ENCODE results near the gene OSCAR. TPM values are rescaled to one million over a fixed set of nuclear protein-coding genes. Genes with fewer than 3 reads are reported as not detected.

The OSCAR gene
- total and polyA plus RNA-seq, 5 donors from 2014 or later, result 0.12 to 0.28 (median 0.13) TPM; not detected in 2

DNA sequence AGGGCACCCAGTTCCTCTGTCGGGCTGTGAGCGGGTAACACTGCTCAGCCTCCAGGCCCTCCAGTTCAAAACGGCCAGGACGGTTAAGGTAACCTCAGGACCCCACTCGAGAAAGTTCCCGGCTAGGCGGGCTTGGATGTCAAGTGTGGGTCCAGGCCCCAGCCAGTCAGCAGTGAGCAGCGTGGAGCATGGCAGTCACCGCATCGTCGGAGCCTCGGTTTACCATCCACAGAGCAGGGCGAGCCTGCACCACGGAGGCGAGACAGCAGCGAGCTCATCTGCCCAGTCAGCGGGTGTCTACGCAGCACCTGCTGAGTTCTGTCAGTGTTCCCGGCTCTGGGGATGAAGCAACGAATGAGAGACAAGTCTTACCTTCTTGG is 29.0 kb upstream of the OSCAR start:
- no peak overlapping the region for H3K27ac Mint-ChIP-seq
- Histone ChIP-seq H3K9me3 (ENCODE audit: control insufficient read depth in 2 of 2, low read length in 2 of 2) (no peaks in the 10 kb centered on the region), H3K27ac (ENCODE audit: insufficient read depth, low read length, poor library complexity, severe bottlenecking) (no peak overlapping the region), H3K27me3 (ENCODE audit: control insufficient read depth, insufficient read depth, low read length) (no peaks in the 10 kb centered on the region), H3K4me3 (ENCODE audit: low read depth, low read length) (no peak overlapping the region), H3K36me3 (ENCODE audit: control insufficient read depth, insufficient read depth, low read length) (peaks cover 46% of the 10 kb centered on the region), H3K4me1 (ENCODE audit: control insufficient read depth, insufficient read depth, low read length, poor library complexity, severe bottlenecking) (no peaks in the 10 kb centered on the region)
- H3K27me3 Mint-ChIP-seq, result no peaks in the 10 kb centered on the region
- peaks cover 12% of the 10 kb centered on the region for H3K36me3 Mint-ChIP-seq
- ATAC-seq (ENCODE audit: low read depth in 2 of 2) (no peak), DNase-seq (no peak)
- no peaks in the 10 kb centered on the region for H3K9me3 Mint-ChIP-seq
- peaks cover 0 to 5% (median 2%) of the 10 kb centered on the region in 4 donors for H3K4me1 Mint-ChIP-seq
- no peak overlapping the region for H3K4me3 Mint-ChIP-seq

DNA sequence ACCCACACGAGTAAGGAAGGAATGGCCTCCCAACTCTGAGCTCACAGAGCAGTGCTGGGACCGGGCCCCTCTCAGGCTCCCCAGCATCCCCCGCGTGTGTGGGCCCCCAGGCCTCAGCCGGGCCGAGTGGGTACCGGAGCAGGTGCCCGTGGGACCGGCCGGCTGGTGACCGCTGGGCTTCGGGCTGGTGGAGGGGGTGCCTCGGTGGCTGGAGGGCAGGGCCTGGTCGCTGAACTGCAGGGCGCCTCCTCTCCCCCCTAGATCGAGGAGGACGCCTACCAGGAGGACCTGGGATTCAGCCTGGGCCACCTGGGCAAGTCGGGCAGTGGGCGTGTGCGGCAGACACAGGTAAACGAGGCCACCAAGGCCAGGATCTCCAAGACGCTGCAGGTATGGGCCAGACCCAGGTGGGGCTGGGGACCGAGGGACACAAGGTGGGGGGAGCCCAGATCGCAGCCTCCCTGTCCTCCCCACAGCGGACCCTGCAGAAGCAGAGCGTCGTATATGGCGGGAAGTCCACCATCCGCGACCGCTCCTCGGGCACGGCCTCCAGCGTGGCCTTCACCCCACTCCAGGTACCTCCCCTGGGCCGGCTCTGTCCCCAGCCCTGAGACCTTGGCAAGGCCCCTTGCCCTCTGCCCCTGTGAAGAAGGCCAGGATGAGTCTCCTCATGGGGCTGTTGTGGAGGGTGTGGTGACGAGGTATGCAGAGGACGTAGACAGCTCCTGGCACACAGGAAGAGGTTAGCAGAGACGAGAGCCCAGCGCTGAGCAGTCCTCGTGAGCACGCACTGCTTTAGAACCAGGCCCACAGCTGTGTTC is 28.4 kb upstream of the OSCAR start:
- H3K4me3 ChIP-seq (ENCODE audit: low read depth, low read length), result no peak overlapping the region
- no peak for ATAC-seq (ENCODE audit: low read depth in 2 of 2)
- H3K27me3 ChIP-seq (ENCODE audit: control insufficient read depth, insufficient read depth, low read length), result no peaks in the 10 kb centered on the region
- Mint-ChIP-seq H3K4me1 (no peaks in the 10 kb centered on the region), H3K27ac (no peak overlapping the region), H3K27me3 (no peaks in the 10 kb centered on the region), H3K4me3 (no peak overlapping the region), H3K36me3 (peaks cover 12% of the 10 kb centered on the region), H3K9me3 (no peaks in the 10 kb centered on the region)
- H3K4me1 ChIP-seq (ENCODE audit: control insufficient read depth, insufficient read depth, low read length, poor library complexity, severe bottlenecking), result no peaks in the 10 kb centered on the region
- DNase-seq, result no peak
- H3K36me3 ChIP-seq (ENCODE audit: control insufficient read depth, insufficient read depth, low read length), result peaks cover 51% of the 10 kb centered on the region
- H3K27ac ChIP-seq (ENCODE audit: insufficient read depth, low read length, poor library complexity, severe bottlenecking), result no peak overlapping the region
- no peaks in the 10 kb centered on the region for H3K9me3 ChIP-seq (ENCODE audit: control insufficient read depth in 2 of 2, low read length in 2 of 2)

DNA sequence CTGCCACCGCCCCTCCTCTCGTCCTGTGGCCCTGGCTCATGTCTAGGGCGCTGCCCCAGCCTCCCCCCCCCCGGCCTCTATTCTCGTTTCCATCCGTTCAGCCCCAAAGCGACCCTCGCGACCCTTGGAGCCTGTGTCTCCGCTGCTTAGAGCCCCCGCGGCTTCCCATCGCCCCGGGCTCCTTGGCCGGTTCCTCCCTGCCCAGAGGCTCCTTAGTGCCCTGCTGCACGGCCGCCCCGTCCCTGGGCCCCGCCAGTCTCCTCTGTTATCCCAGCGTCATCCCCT is 27.8 kb upstream of the OSCAR start:
- peak overlapping the region in 1 of 3 donors; percentile 76 for H3K27ac Mint-ChIP-seq
- ATAC-seq (ENCODE audit: low read depth in 2 of 2), result no peak
- Histone ChIP-seq H3K4me1 (ENCODE audit: control insufficient read depth, insufficient read depth, low read length, poor library complexity, severe bottlenecking) (no peaks in the 10 kb centered on the region), H3K9me3 (ENCODE audit: control insufficient read depth in 2 of 2, low read length in 2 of 2) (no peaks in the 10 kb centered on the region), H3K4me3 (ENCODE audit: low read depth, low read length) (no peak overlapping the region), H3K27ac (ENCODE audit: insufficient read depth, low read length, poor library complexity, severe bottlenecking) (no peak overlapping the region), H3K27me3 (ENCODE audit: control insufficient read depth, insufficient read depth, low read length) (no peaks in the 10 kb centered on the region), H3K36me3 (ENCODE audit: control insufficient read depth, insufficient read depth, low read length) (peaks cover 57% of the 10 kb centered on the region)
- no peaks in the 10 kb centered on the region for H3K27me3 Mint-ChIP-seq
- no peak overlapping the region for H3K4me3 Mint-ChIP-seq
- peaks cover 13% of the 10 kb centered on the region for H3K36me3 Mint-ChIP-seq
- DNase-seq, result no peak
- no peaks in the 10 kb centered on the region for H3K4me1 Mint-ChIP-seq
- no peaks in the 10 kb centered on the region for H3K9me3 Mint-ChIP-seq

DNA sequence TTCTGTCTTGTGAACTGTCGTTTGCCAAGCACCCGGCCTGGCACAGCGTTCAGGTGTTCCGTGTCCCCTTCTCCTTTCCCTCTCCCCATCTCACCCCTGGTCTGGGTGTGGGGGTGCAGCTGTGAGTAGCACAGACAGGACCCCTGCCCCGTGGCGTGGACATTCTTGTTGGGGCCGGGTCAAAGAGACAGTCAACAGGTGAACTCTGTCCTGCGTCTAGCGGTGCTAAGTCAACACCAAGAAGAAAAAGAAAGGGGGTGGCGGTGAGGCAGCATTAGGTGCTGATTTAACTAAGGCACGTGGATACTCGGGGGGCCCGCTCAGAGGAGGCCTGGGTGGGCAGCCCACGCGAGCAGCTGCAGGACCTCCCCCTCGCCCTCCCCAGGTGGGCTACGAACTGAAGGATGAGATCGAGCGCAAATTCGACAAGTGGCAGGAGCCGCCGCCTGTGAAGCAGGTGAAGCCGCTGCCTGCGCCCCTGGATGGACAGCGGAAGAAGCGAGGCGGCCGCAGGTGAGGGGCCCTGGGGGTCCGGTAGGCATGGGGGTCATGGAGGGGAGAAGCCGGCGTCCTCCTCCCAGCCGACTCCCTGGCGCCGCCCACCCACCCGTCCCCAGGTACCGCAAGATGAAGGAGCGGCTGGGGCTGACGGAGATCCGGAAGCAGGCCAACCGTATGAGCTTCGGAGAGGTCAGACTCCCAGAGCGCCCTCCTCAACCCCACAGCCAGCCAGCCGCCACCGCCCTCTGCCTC is 27.3 kb upstream of the OSCAR start:
- Mint-ChIP-seq H3K4me1 (no peaks in the 10 kb centered on the region), H3K4me3 (no peak overlapping the region), H3K36me3 (peaks cover 16% of the 10 kb centered on the region), H3K27me3 (no peaks in the 10 kb centered on the region), H3K9me3 (no peaks in the 10 kb centered on the region), H3K27ac (no peak overlapping the region)
- Histone ChIP-seq H3K27ac (ENCODE audit: insufficient read depth, low read length, poor library complexity, severe bottlenecking) (no peak overlapping the region), H3K4me3 (ENCODE audit: low read depth, low read length) (no peak overlapping the region), H3K27me3 (ENCODE audit: control insufficient read depth, insufficient read depth, low read length) (no peaks in the 10 kb centered on the region), H3K9me3 (ENCODE audit: control insufficient read depth in 2 of 2, low read length in 2 of 2) (no peaks in the 10 kb centered on the region), H3K36me3 (ENCODE audit: control insufficient read depth, insufficient read depth, low read length) (peaks cover 62% of the 10 kb centered on the region), H3K4me1 (ENCODE audit: control insufficient read depth, insufficient read depth, low read length, poor library complexity, severe bottlenecking) (no peaks in the 10 kb centered on the region)
- DNase-seq, result no peak
- no peak for ATAC-seq (ENCODE audit: low read depth in 2 of 2)

DNA sequence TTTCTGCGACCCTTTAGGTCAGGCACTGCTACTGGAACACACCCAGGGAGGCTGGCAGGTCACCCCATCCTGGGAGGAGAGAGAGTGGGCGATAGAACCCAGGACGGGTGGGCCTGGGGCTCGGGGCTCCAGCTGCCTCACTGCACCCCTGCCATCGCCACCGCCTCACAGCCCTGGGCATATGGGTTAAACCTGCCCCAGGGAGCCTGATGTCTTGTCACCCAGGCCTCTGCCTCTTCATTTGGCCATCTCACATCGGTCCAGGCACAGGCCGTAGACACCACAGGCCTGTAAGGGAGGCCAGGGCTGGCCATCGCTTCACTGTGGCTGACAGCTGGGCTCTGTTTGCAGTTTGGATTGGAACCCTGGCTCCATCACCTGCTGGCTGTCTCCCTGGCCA is 25.1 kb upstream of the OSCAR start:
- Mint-ChIP-seq H3K4me3 (peak overlapping the region in 1 of 4 donors; percentile 44), H3K36me3 (peaks cover 15% of the 10 kb centered on the region), H3K27me3 (no peaks in the 10 kb centered on the region), H3K27ac (peak overlapping the region in 1 of 3 donors; percentile 32), H3K9me3 (no peaks in the 10 kb centered on the region), H3K4me1 (no peaks in the 10 kb centered on the region)
- no peak overlapping the region for H3K27ac ChIP-seq (ENCODE audit: insufficient read depth, low read length, poor library complexity, severe bottlenecking)
- ATAC-seq (ENCODE audit: low read depth in 2 of 2), result no peak
- H3K36me3 ChIP-seq (ENCODE audit: control insufficient read depth, insufficient read depth, low read length), result peaks cover 65% of the 10 kb centered on the region
- no peaks in the 10 kb centered on the region for H3K4me1 ChIP-seq (ENCODE audit: control insufficient read depth, insufficient read depth, low read length, poor library complexity, severe bottlenecking)
- no peaks in the 10 kb centered on the region for H3K9me3 ChIP-seq (ENCODE audit: control insufficient read depth in 2 of 2, low read length in 2 of 2)
- no peak overlapping the region for H3K4me3 ChIP-seq (ENCODE audit: low read depth, low read length)
- DNase-seq, result no peak
- H3K27me3 ChIP-seq (ENCODE audit: control insufficient read depth, insufficient read depth, low read length), result no peaks in the 10 kb centered on the region

DNA sequence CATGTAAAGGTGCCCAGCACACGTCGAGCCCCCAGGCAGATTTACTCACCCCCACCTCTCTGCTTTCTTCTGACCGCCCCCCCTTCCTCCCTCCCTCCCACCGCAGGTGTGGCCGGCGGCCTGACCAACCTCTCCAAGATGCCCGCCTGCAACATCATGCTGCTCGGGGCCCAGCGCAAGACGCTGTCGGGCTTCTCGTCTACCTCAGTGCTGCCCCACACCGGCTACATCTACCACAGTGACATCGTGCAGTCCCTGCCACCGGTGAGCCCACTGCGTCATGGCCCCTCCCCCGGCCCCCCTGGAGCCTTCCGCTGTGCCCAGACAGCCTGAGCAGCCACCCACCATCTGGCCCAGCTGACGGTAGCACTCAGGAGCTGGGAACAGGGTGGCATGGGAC is 23.8 kb upstream of the OSCAR start:
- Mint-ChIP-seq H3K27me3 (no peaks in the 10 kb centered on the region), H3K27ac (peak overlapping the region in 1 of 3 donors; percentile 32), H3K4me3 (no peak overlapping the region), H3K4me1 (peaks cover 0 to 2% (median 0%) of the 10 kb centered on the region in 4 donors), H3K36me3 (peaks cover 20% of the 10 kb centered on the region), H3K9me3 (no peaks in the 10 kb centered on the region)
- DNase-seq (no peak), ATAC-seq (ENCODE audit: low read depth in 2 of 2) (no peak)
- Histone ChIP-seq H3K4me1 (ENCODE audit: control insufficient read depth, insufficient read depth, low read length, poor library complexity, severe bottlenecking) (no peaks in the 10 kb centered on the region), H3K27me3 (ENCODE audit: control insufficient read depth, insufficient read depth, low read length) (no peaks in the 10 kb centered on the region), H3K27ac (ENCODE audit: insufficient read depth, low read length, poor library complexity, severe bottlenecking) (no peak overlapping the region), H3K36me3 (ENCODE audit: control insufficient read depth, insufficient read depth, low read length) (peaks cover 71% of the 10 kb centered on the region), H3K4me3 (ENCODE audit: low read depth, low read length) (no peak overlapping the region), H3K9me3 (ENCODE audit: control insufficient read depth in 2 of 2, low read length in 2 of 2) (no peaks in the 10 kb centered on the region)

DNA sequence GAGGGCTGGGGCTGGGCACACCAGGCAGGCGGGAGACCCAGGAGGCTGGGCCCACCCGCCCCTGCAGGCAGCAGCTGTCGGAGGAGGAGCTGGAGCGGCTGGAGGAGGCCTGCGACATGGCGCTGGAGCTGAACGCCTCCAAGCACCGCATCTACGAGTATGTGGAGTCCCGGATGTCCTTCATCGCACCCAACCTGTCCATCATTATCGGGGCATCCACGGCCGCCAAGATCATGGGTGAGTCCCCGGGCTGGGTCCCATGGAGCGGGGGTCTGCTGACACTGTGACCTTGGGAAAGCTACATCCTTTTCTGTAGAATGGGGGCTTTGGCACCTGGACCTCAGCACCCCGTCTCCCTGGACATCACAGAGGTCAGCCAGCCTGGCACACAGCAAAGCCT is 23.1 kb upstream of the OSCAR start:
- Mint-ChIP-seq H3K27me3 (no peaks in the 10 kb centered on the region), H3K27ac (no peak overlapping the region), H3K4me3 (no peak overlapping the region), H3K4me1 (peaks cover 0 to 2% (median 0%) of the 10 kb centered on the region in 4 donors), H3K36me3 (peaks cover 20% of the 10 kb centered on the region), H3K9me3 (no peaks in the 10 kb centered on the region)
- Histone ChIP-seq H3K27ac (ENCODE audit: insufficient read depth, low read length, poor library complexity, severe bottlenecking) (no peak overlapping the region), H3K4me3 (ENCODE audit: low read depth, low read length) (no peak overlapping the region), H3K27me3 (ENCODE audit: control insufficient read depth, insufficient read depth, low read length) (no peaks in the 10 kb centered on the region), H3K9me3 (ENCODE audit: control insufficient read depth in 2 of 2, low read length in 2 of 2) (no peaks in the 10 kb centered on the region), H3K4me1 (ENCODE audit: control insufficient read depth, insufficient read depth, low read length, poor library complexity, severe bottlenecking) (no peaks in the 10 kb centered on the region), H3K36me3 (ENCODE audit: control insufficient read depth, insufficient read depth, low read length) (peaks cover 71% of the 10 kb centered on the region)
- no peak for ATAC-seq (ENCODE audit: low read depth in 2 of 2)
- DNase-seq, result no peak

DNA sequence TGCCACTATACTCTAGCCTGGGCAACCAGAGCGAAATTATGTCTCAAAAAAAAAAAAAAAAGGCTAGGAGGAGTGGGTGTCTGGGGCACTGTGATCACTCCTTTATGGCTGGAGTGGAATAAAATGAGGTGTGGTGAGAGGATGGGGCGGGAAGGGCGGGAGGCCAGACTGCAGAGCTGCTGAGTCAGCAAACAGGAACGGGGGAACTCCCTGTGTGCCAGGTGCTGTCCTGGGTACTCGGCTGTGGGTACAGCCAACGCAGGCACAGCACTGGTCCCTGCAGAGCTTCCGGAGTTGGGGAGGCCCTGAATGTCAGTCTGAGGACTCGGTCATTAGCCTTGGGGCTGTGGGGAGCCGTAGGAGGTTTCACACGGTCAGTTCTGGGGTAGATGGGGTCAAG is 20.7 kb upstream of the OSCAR start:
- Mint-ChIP-seq H3K4me3 (no peak overlapping the region), H3K4me1 (peaks cover 0 to 14% (median 7%) of the 10 kb centered on the region in 4 donors), H3K36me3 (peaks cover 13% of the 10 kb centered on the region), H3K9me3 (no peaks in the 10 kb centered on the region), H3K27me3 (no peaks in the 10 kb centered on the region), H3K27ac (no peak overlapping the region)
- Histone ChIP-seq H3K27ac (ENCODE audit: insufficient read depth, low read length, poor library complexity, severe bottlenecking) (no peak overlapping the region), H3K9me3 (ENCODE audit: control insufficient read depth in 2 of 2, low read length in 2 of 2) (no peaks in the 10 kb centered on the region), H3K4me3 (ENCODE audit: low read depth, low read length) (no peak overlapping the region), H3K4me1 (ENCODE audit: control insufficient read depth, insufficient read depth, low read length, poor library complexity, severe bottlenecking) (peaks cover 9% of the 10 kb centered on the region), H3K36me3 (ENCODE audit: control insufficient read depth, insufficient read depth, low read length) (peaks cover 68% of the 10 kb centered on the region), H3K27me3 (ENCODE audit: control insufficient read depth, insufficient read depth, low read length) (no peaks in the 10 kb centered on the region)
- DNase-seq (no peak), ATAC-seq (ENCODE audit: low read depth in 2 of 2) (no peak)

All from CD4-positive, CD25-positive, alpha-beta regulatory T cell (primary cell).